Nucleus accumbens (tissue), 56 donors: ENCODE measurements around the gene GDF2.

Experiments used
- DNase-seq, 56 donors: peaks; one replicate each; lab custom pipeline; 2025; lab: John Stamatoyannopoulos, UW

Gene GDF2

GRCh38 chr10:47365431-47366180 lies 43.4 kb downstream of the GDF2 start:
- no peak for DNase-seq

- DNase-seq, result no peak
Observed at GRCh38 chr10:47366181-47366631, 44.0 kb downstream of the GDF2 start.

DNA sequence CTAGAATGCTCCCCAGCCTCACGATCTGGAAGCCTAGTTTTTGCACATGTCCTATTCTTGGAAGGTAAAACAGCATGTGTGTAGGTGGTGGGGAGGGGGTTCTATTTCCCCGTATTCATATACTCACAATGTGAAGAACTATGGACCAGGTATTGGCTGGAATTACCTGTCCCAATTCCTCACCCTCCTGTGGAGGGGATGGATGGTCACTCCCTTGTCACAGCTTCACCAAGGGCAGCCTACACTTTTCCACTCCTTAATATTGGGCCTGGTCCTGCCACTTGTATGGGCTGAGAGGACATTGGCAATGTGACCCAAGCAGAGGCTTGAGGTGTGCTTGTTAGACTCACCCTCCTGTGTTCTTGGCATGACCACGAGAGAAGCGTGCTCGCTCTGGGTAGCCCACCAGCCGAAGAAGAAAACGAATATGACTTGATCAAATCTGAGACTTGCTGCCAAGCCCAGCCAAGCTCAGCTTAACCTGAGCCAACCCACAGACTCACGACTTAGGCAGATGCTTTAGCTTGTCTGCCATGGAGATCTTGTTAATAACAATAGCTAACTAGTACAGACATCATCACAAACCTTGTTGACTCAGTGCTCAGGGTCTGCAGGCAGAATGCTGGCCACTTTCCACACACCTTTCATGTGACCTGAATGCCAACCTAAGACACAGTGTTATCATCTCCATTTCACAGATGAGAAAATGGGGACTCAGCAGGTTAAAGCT lies 44.6 kb downstream of the GDF2 start:
- DNase-seq, result no peak

- no peak for DNase-seq
Observed at GRCh38 chr10:47367646-47368045, 45.4 kb downstream of the GDF2 start.

DNA sequence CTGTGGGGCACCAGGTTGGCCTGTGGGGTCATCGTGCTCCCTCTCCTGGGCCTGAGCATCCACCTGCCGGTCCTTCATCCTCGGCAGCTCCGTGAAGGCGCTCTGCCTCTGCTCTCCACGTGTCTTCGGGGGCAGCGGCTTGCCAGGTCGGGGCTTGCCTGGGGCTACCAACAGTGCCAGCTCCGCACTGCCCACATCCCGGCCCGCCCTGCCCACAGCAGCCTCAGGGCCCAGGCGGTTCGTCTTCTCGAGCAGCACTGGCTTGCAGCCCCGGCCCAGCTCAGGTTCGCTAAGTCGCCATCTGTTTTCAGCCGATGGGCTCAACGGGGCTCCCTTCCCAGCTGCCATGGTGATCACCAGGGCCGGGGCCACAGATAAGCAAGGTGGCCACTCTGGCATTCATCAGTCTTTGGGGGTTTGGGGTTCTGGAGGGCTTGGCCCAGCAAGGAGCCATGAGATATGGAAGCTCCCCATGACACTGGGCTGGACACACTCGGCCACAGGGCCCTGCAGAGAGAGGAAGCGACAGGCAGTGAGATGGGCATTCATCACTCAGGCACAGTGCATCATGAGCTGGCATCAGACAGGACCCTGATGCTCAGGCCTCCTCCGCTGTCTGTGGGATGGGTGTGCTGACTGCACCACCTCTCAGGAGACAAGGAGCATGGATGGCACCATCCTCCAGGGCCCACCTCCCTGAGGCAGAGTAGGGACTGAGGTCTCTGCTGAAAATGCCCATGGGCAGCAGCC lies 46.4 kb downstream of the GDF2 start:
- no peak for DNase-seq

GRCh38 chr10:47369251-47369894 lies 47.1 kb downstream of the GDF2 start:
- no peak for DNase-seq

GRCh38 chr10:47370015-47370767 lies 47.9 kb downstream of the GDF2 start:
- DNase-seq, result no peak

DNA sequence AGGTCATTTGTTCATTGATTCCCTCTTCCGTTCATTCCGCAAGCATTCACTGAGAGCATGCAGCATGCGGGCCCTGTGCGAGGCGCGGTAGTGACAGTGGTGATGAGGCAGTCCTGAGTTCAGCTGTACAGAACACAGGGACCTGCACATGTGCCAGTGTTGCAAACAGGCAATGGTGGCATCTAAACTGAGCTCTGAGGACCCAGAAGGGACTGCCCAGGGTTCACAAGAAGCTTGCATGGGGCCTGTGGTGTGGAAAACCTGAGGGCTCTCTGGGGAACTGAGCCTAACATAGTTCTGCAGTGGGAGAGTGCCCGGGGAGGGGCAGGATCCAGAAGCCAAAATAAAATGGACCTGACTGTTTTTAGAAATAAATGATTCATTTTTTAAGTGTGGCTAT lies 48.6 kb downstream of the GDF2 start:
- no peak for DNase-seq

- DNase-seq, result no peak
Observed at GRCh38 chr10:47371629-47372485, 49.6 kb downstream of the GDF2 start.

DNA sequence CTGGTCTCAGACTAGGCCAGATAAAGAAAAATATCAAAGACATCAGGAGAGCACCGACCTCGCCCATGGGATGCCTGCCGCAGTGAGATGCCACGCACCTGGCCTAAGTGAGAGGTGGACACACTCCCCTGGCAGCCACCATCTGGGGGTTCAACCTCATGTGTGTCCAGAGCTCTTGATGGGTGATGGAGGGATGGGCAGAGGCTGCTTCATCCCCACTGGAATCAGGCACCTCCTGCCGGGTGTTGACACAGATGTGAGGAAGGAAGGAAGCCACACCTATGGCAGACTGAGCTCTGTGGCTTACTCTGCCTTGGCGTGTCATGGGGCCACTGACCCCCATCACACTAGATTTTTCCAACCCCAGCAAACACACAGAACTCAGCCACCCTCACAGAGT lies 50.5 kb downstream of the GDF2 start:
- DNase-seq, result no peak

DNA sequence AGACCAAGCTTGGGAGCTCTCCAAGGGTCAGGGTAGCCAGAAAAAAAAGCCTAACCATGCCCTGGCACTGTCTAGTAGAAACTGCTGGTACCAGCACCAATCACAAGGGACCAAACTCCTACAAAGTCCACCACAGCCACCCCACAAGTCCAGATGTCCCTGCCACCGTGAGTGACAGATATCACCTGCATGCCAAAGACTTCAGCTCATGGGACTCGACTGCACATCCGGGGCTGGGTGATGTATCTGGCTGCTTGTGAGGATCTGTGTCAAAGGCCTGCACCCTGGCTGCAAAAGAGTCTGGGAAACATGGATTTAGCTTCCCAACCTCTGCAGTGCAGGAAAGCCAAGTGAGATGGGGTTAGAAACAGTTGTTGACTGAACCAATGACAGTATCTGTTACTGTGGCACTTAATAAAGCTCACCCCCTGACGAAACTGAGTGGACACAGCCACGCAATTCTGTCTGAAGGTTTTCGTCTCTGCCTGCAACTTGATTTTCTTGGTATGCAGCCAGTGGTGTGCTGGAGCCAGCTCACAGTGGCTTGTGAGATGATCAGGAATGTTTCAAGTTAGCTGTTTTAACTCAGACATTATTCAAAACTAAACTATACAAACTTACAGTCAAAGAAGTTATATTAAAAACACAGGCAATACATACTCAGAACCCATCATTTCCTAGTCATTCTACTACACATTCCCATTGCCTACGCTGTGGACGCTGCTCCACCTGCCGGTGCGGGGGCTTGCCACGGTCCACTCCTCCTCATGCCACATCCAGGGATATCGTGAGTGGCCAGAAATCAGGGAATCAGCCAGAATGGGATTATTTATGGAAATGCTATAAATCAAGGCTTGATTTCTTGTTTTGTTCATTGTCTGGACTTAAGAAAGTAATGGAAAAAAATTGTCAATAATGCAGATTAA lies 52.6 kb downstream of the GDF2 start:
- DNase-seq, result no peak

GRCh38 chr10:47376522-47377220 lies 54.4 kb downstream of the GDF2 start:
- no peak for DNase-seq
